ENCODE results near the gene NKX1-1. TPM values are rescaled to one million over a fixed set of nuclear protein-coding genes. Genes with fewer than 3 reads are reported as not detected.
"Not testable (repeated sequence)": the region's sequence is repeated elsewhere in the genome, so short reads cannot be mapped to it uniquely, and the experiment has no call there.

NKX1-1 gene
- polyA plus RNA-seq, 2 of the 4 experiments (the other 2 are of a cell fraction): not detected

DNA sequence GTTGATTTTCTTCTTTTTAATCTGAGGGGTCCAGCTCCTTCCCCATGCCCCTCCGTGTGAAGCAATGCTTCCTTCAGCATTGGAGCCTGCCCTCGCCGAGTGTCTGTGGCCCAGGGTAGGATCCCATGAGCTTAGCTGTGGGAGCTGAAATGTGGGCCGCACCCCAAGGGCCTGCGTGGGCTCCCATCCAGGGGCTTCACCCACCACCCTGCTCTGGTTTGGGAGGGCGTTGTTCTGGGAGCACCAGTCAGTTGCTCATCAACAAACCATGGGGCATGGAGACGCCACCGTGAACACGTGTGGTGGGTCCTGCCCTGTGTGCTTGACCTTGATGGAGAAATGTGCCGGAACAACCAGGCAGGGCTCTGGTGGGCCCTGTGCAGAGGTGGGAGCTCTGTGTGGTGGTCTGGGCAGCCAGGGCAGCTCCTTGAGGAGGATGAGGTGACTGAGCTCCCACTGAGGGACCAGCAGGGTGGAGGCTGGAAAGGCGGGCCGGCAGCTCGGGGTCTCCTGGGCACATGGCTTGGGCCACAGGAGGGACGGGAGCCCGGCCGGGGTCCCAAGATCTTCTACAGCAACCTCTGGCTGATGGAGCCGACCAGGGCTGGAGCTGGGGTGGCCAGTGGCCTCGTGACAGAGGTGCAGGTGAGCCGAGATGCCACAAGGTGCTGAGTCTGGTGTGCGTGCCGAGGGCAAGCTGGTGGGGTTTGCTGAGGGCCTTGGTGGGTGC, 39.6 kb upstream of the NKX1-1 start:
- TF ChIP-seq CBX8 (IDR thresholded peaks at IDR 0.05): no peak
- TF ChIP-seq HEYL (CRISPR knock-in tag; IDR thresholded peaks at IDR 0.05): no peak
- no peak for TF ChIP-seq JUN (IDR thresholded peaks at IDR 0.05)
- TF ChIP-seq EP300 (IDR thresholded peaks at IDR 0.05): no peak
- TF ChIP-seq NPAS2 (CRISPR knock-in tag; IDR thresholded peaks at IDR 0.05; ENCODE audit: borderline replicate concordance): no peak
- no peak for TF ChIP-seq ZFP36 (IDR thresholded peaks at IDR 0.05; ENCODE audit: borderline replicate concordance, partially characterized antibody)
- no peak for TF ChIP-seq EHMT2 (IDR thresholded peaks at IDR 0.05; ENCODE audit: low read depth)
- no peak for TF ChIP-seq ATOH8 (CRISPR knock-in tag; IDR thresholded peaks at IDR 0.05; ENCODE audit: low read depth)
- no peak for TF ChIP-seq HDAC2 (IDR thresholded peaks at IDR 0.05)
- TF ChIP-seq JUNB (IDR thresholded peaks at IDR 0.05): no peak
- no peak for TF ChIP-seq MAZ (IDR thresholded peaks at IDR 0.05; ENCODE audit: borderline replicate concordance, low read depth, low read length)
- no peak for TF ChIP-seq KDM1A (IDR thresholded peaks at IDR 0.05; ENCODE audit: low read depth)
- TF ChIP-seq, protein P1, sequence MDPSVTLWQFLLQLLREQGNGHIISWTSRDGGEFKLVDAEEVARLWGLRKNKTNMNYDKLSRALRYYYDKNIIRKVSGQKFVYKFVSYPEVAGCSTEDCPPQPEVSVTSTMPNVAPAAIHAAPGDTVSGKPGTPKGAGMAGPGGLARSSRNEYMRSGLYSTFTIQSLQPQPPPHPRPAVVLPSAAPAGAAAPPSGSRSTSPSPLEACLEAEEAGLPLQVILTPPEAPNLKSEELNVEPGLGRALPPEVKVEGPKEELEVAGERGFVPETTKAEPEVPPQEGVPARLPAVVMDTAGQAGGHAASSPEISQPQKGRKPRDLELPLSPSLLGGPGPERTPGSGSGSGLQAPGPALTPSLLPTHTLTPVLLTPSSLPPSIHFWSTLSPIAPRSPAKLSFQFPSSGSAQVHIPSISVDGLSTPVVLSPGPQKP (IDR thresholded peaks at IDR 0.05; ENCODE audit: low read depth, low read length): no peak
- H3K9me3 ChIP-seq: no peaks in the 10 kb centered on the region
- ChIA-PET CTCF (no interaction called here), POLR2A (no interaction called here)
- no peaks in the 10 kb centered on the region for H3K4me1 ChIP-seq
- DNase-seq (ENCODE audit: low read depth in 1 of 2, low spot score in 1 of 2): no peak
- no peak overlapping the region for H3K27ac ChIP-seq
- FAIRE-seq: no peak
- WGBS (ENCODE audit: missing lambda C conversion rate): 42% methylated on average over 11 of the region's 21 CpGs
- H3K4me3 ChIP-seq: no peak overlapping the region
- ATAC-seq: no peak
- H3K4me2 ChIP-seq: no peak overlapping the region

DNA sequence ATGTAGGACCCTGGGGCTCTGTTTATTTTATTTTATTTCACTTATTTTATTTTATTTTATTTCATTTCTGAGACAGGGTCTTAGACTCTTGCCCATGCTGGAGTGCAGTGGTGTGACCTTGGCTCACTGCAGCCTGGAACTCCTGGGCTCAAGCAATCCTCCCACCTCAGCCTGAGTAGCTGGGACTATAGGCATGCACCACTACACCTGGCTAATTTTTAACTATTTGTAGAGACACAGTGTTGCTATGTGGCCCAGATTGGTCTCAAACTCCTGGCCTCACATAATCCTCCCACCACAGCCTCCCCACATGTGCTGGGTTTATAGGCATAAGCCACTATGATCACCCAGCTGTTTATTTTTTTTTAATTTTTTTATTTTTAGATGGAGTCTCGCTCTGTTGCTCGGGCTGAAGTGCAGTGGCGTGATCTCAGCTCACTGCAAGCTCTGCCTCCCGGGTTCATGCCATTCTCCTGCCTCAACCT, 37.5 kb upstream of the NKX1-1 start:
- H3K9me3 ChIP-seq; H3K27ac ChIP-seq; FAIRE-seq; POLR2A ChIA-PET; DNase-seq (ENCODE audit: low read depth in 1 of 2, low spot score in 1 of 2); H3K4me1 ChIP-seq; H3K4me2 ChIP-seq; ATAC-seq; H3K4me3 ChIP-seq: not testable (repeated sequence)
- WGBS (ENCODE audit: missing lambda C conversion rate): 44% methylated on average over 4 of the region's 4 CpGs
- CTCF ChIA-PET: interaction anchor here (0.8 kb wide), 1 partner anchor 69 kb away, joined by 3 read pairs; no protein-coding TSS in a partner anchor

GRCh38 chr4:1427010-1427409, 20.8 kb upstream of the NKX1-1 start:
- H3K9me3 ChIP-seq: no peaks in the 10 kb centered on the region
- POLR2A ChIA-PET: no interaction called here
- no peak overlapping the region for H3K4me2 ChIP-seq
- CTCF ChIA-PET: no interaction called here
- H3K4me1 ChIP-seq: no peaks in the 10 kb centered on the region
- TF ChIP-seq ZSCAN20 (CRISPR knock-in tag; IDR thresholded peaks at IDR 0.05) (no peak), ZFP36 (IDR thresholded peaks at IDR 0.05; ENCODE audit: borderline replicate concordance, partially characterized antibody) (no peak), CHD4 (IDR thresholded peaks at IDR 0.05; ENCODE audit: borderline replicate concordance) (no peak), HOXB13 (CRISPR knock-in tag; IDR thresholded peaks at IDR 0.05; ENCODE audit: low read depth) (no peak), JUN (IDR thresholded peaks at IDR 0.05) (no peak), FOSL2 (IDR thresholded peaks at IDR 0.05) (no peak), FOSL2 (CRISPR knock-in tag; IDR thresholded peaks at IDR 0.05) (no peak), HDAC2 (IDR thresholded peaks at IDR 0.05) (no peak), CBX8 (IDR thresholded peaks at IDR 0.05) (no peak), ZNF302 (CRISPR knock-in tag; IDR thresholded peaks at IDR 0.05) (no peak), TFCP2L1 (CRISPR knock-in tag; IDR thresholded peaks at IDR 0.05) (no peak), CBX2 (IDR thresholded peaks at IDR 0.05; ENCODE audit: borderline replicate concordance, low read depth) (no peak), HEYL (CRISPR knock-in tag; IDR thresholded peaks at IDR 0.05) (no peak)
- TF ChIP-seq, protein P2, sequence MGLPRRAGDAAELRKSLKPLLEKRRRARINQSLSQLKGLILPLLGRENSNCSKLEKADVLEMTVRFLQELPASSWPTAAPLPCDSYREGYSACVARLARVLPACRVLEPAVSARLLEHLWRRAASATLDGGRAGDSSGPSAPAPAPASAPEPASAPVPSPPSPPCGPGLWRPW (IDR thresholded peaks at IDR 0.05): no peak
- DNase-seq (ENCODE audit: low read depth in 1 of 2, low spot score in 1 of 2): no peak
- ATAC-seq: no peak
- H3K4me3 ChIP-seq: no peak overlapping the region
- H3K27ac ChIP-seq: no peak overlapping the region
- 31% methylated on average over 5 of the region's 5 CpGs for WGBS (ENCODE audit: missing lambda C conversion rate)
- FAIRE-seq: no peak
